Measurements from ENCODE around the gene CLSTN2. TPM values are rescaled to one million over a fixed set of nuclear protein-coding genes. Genes with fewer than 3 reads are reported as not detected.
A peak's percentile ranks its signal among the peaks of the same experiment; 100 is the strongest.

Gene CLSTN2
- total and polyA plus RNA-seq, 3 donors from 2014 or later, result 3.1 to 5.7 (median 3.8) TPM

DNA sequence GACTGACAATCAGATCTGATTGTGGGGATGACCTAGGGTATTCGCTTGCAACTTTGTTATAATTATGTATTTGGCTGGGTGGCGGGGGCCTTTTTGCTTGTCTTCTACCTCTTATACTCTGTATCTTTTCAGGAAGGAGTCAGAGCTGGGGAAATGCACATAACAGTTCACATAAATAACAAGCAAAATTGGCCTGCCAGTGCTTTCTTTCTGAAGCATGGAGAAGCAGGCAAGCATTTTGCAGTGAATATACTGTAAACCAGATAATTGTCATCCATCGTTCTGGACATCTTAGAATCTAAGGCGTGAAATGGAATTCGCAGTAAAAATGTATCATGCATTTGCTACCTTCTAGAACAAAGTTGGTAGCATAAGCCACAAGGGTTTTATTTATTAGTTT is 227.6 kb downstream of the CLSTN2 start:
- Histone ChIP-seq H3K4me3 (no peak overlapping the region), H3K4me1 (peaks cover 12% of the 10 kb centered on the region), H3K27me3 (no peaks in the 10 kb centered on the region), H3K27ac (no peak overlapping the region), H3K9me3 (no peaks in the 10 kb centered on the region), H3K36me3 (ENCODE audit: low read depth, missing control alignments) (no peaks in the 10 kb centered on the region)
- DNase-seq, result peak; percentile 60
- 52 to 66% methylated on average over 5 of the region's 5 CpGs for WGBS, 2 donors
- no peak for TF ChIP-seq POLR2A (IDR thresholded peaks at IDR 0.05)
- TF ChIP-seq, protein P1, sequence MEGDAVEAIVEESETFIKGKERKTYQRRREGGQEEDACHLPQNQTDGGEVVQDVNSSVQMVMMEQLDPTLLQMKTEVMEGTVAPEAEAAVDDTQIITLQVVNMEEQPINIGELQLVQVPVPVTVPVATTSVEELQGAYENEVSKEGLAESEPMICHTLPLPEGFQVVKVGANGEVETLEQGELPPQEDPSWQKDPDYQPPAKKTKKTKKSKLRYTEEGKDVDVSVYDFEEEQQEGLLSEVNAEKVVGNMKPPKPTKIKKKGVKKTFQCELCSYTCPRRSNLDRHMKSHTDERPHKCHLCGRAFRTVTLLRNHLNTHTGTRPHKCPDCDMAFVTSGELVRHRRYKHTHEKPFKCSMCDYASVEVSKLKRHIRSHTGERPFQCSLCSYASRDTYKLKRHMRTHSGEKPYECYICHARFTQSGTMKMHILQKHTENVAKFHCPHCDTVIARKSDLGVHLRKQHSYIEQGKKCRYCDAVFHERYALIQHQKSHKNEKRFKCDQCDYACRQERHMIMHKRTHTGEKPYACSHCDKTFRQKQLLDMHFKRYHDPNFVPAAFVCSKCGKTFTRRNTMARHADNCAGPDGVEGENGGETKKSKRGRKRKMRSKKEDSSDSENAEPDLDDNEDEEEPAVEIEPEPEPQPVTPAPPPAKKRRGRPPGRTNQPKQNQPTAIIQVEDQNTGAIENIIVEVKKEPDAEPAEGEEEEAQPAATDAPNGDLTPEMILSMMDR (IDR thresholded peaks at IDR 0.05), result no peak
- intact Hi-C loops (cut with DNase I; ENCODE audit: low total_unique reads), result no loop called here

- DNase-seq, result no peak
- Histone ChIP-seq H3K9me3 (no peaks in the 10 kb centered on the region), H3K36me3 (ENCODE audit: low read depth, missing control alignments) (no peaks in the 10 kb centered on the region), H3K27me3 (no peaks in the 10 kb centered on the region), H3K27ac (no peak overlapping the region), H3K4me1 (peaks cover 12% of the 10 kb centered on the region), H3K4me3 (no peak overlapping the region)
- WGBS, 2 donors, result 86 to 94% methylated on average over 2 of the region's 2 CpGs
- TF ChIP-seq POLR2A (IDR thresholded peaks at IDR 0.05), result no peak
- TF ChIP-seq, protein P1 (IDR thresholded peaks at IDR 0.05), result no peak
- intact Hi-C loops (cut with DNase I; ENCODE audit: low total_unique reads), result no loop called here
These were observed 228.3 kb downstream of the CLSTN2 start for GRCh38 chr3:140163159-140163763.

GRCh38 chr3:140164156-140164555 is 229.2 kb downstream of the CLSTN2 start:
- 78 to 83% methylated on average over 2 of the region's 2 CpGs for WGBS, 2 donors
- H3K4me3 ChIP-seq, result no peak overlapping the region
- no peak overlapping the region for H3K27ac ChIP-seq

DNA sequence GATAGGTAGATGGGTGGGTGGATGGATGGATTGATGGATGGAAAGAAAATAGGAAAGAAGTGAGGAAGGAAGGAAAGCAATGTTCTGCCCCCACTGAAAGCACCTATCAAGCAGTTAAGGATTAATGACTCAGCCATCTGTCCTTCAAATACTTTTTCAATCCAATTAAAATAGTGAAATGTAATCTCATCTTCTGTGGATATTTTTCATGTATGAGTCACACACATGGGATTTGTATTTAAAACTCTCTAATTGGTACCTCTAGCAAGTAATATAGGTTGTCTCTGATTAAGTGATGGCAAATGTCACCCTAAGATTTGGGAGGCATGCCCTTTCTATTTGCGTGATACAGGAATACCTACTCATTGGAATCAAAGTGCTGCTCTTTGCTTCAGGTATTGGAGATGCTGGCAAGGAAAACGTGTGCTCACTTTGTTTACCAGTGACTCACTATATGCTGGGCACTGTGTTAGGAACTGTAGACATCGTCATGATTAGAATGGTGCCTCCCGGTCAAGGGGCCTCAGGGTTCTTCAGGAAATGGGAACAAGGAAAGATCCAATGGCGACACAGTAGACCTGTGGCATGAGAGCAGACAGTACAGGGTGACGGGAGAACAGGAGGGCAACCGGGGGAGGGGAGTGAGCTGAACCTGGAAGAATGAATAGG is 230.1 kb downstream of the CLSTN2 start:
- DNase-seq, result no peak
- H3K4me3 ChIP-seq, result no peak overlapping the region
- WGBS, 2 donors, result 85 to 95% methylated on average over 7 of the region's 7 CpGs
- no peak for TF ChIP-seq POLR2A (IDR thresholded peaks at IDR 0.05)
- TF ChIP-seq, protein P1 (IDR thresholded peaks at IDR 0.05), result no peak
- H3K36me3 ChIP-seq (ENCODE audit: low read depth, missing control alignments), result no peaks in the 10 kb centered on the region
- H3K4me1 ChIP-seq, result peaks cover 12% of the 10 kb centered on the region
- intact Hi-C loops (cut with DNase I; ENCODE audit: low total_unique reads), result no loop called here
- no peaks in the 10 kb centered on the region for H3K9me3 ChIP-seq
- H3K27ac ChIP-seq, result no peak overlapping the region
- H3K27me3 ChIP-seq, result no peaks in the 10 kb centered on the region

More at GRCh38 chr3:140164156-140164555, 229.2 kb downstream of the CLSTN2 start:
- no peak for DNase-seq
- Histone ChIP-seq H3K36me3 (ENCODE audit: low read depth, missing control alignments) (no peaks in the 10 kb centered on the region), H3K27me3 (no peaks in the 10 kb centered on the region), H3K4me1 (peaks cover 12% of the 10 kb centered on the region), H3K9me3 (no peaks in the 10 kb centered on the region)
- no peak for TF ChIP-seq POLR2A (IDR thresholded peaks at IDR 0.05)
- TF ChIP-seq, protein P1 (IDR thresholded peaks at IDR 0.05), result no peak
- intact Hi-C loops (cut with DNase I; ENCODE audit: low total_unique reads), result no loop called here

GRCh38 chr3:140165781-140166180 is 230.8 kb downstream of the CLSTN2 start:
- Histone ChIP-seq H3K4me1 (peaks cover 12% of the 10 kb centered on the region), H3K27me3 (no peaks in the 10 kb centered on the region), H3K27ac (no peak overlapping the region), H3K4me3 (no peak overlapping the region), H3K9me3 (no peaks in the 10 kb centered on the region), H3K36me3 (ENCODE audit: low read depth, missing control alignments) (no peaks in the 10 kb centered on the region)
- intact Hi-C loops (cut with DNase I; ENCODE audit: low total_unique reads), result no loop called here
- TF ChIP-seq, protein P1 (IDR thresholded peaks at IDR 0.05), result no peak
- no peak for TF ChIP-seq POLR2A (IDR thresholded peaks at IDR 0.05)
- no peak for DNase-seq
